Measurements from ENCODE around the gene FGFR1OP2. TPM values are rescaled to one million over a fixed set of nuclear protein-coding genes. Genes with fewer than 3 reads are reported as not detected.

FGFR1OP2 gene
- total RNA-seq, 4 donors from 2014 or later = 43.8 to 56.4 (median 45.9) TPM

- in situ Hi-C loops (cut with MboI; ENCODE audit: low sequenced_read_pairs in 4 of 4) (loop anchor here in 2 of 4 donors (5.0 to 25.0 kb wide), 2 partner anchors 75 to 300 kb away; partner anchors contain the start of genes FGFR1OP2 (in 1 of the 2) and INTS13 (in 1 of the 2)), intact Hi-C loops (cut with DNase I; ENCODE audit: low total_unique reads) (loop anchor here (5.0 to 10.0 kb wide), 2 partner anchors 160 to 512 kb away; partner anchors contain the start of gene PPFIBP1)
- Histone ChIP-seq H3K9me3 (no peaks in the 10 kb centered on the region), H3K4me1 (peaks cover 16 to 26% of the 10 kb centered on the region in 2 donors), H3K36me3 (no peaks in the 10 kb centered on the region), H3K4me3 (no peak overlapping the region), H3K27me3 (no peaks in the 10 kb centered on the region), H3K27ac (peak overlapping the region in 1 of 4 donors; percentile 17)
- DNase-seq (no peak), ATAC-seq (no peak)
- TF ChIP-seq POLR2A (IDR thresholded peaks at IDR 0.05) = no peak
- TF ChIP-seq, protein P1, sequence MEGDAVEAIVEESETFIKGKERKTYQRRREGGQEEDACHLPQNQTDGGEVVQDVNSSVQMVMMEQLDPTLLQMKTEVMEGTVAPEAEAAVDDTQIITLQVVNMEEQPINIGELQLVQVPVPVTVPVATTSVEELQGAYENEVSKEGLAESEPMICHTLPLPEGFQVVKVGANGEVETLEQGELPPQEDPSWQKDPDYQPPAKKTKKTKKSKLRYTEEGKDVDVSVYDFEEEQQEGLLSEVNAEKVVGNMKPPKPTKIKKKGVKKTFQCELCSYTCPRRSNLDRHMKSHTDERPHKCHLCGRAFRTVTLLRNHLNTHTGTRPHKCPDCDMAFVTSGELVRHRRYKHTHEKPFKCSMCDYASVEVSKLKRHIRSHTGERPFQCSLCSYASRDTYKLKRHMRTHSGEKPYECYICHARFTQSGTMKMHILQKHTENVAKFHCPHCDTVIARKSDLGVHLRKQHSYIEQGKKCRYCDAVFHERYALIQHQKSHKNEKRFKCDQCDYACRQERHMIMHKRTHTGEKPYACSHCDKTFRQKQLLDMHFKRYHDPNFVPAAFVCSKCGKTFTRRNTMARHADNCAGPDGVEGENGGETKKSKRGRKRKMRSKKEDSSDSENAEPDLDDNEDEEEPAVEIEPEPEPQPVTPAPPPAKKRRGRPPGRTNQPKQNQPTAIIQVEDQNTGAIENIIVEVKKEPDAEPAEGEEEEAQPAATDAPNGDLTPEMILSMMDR (IDR thresholded peaks at IDR 0.05 in 4 of 5, conservative IDR thresholded peaks at IDR 0.05 in 1 of 5) = no peak
Measured at GRCh38 chr12:27012239-27012981, 74.1 kb downstream of the FGFR1OP2 start.

DNA sequence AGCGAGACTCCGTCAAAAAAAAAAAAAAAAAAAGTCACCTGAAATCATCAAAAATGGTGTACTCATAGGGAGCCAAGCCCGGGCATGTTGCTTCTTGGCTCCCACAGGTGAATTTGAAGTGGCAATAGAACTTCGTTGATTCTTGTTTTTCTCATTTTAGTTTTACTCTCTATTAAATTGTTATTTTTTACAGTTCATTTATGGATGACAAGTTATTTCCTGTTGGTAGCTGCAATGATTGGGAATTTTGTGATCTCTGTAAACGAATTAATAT, 74.6 kb downstream of the FGFR1OP2 start:
- H3K9me3 ChIP-seq = no peaks in the 10 kb centered on the region
- in situ Hi-C loops (cut with MboI; ENCODE audit: low sequenced_read_pairs in 4 of 4) = loop anchor here in 2 of 4 donors (5.0 to 25.0 kb wide), 2 partner anchors 76 to 299 kb away; partner anchors contain the start of genes FGFR1OP2 (in 1 of the 2) and INTS13 (in 1 of the 2)
- H3K27ac ChIP-seq = peak overlapping the region in 2 of 4 donors; percentile 17 to 91
- no peaks in the 10 kb centered on the region for H3K36me3 ChIP-seq
- peak overlapping the region in 2 of 4 donors; percentile 85 to 98 for H3K4me3 ChIP-seq
- DNase-seq = no peak
- intact Hi-C loops (cut with DNase I; ENCODE audit: low total_unique reads) = loop anchor here (5.0 to 10.0 kb wide), 2 partner anchors 161 to 512 kb away; partner anchors contain the start of gene PPFIBP1
- no peak for ATAC-seq
- peaks cover 16 to 26% of the 10 kb centered on the region in 2 donors for H3K4me1 ChIP-seq
- no peak for TF ChIP-seq POLR2A (IDR thresholded peaks at IDR 0.05)
- TF ChIP-seq, protein P1 (IDR thresholded peaks at IDR 0.05 in 4 of 5, conservative IDR thresholded peaks at IDR 0.05 in 1 of 5) = no peak
- H3K27me3 ChIP-seq = no peaks in the 10 kb centered on the region

GRCh38 chr12:27013611-27014084, 75.4 kb downstream of the FGFR1OP2 start:
- Histone ChIP-seq H3K4me1 (peaks cover 16 to 26% of the 10 kb centered on the region in 2 donors), H3K9me3 (no peaks in the 10 kb centered on the region), H3K4me3 (peak overlapping the region; percentile 76 to 98 (median 89)), H3K36me3 (no peaks in the 10 kb centered on the region), H3K27me3 (no peaks in the 10 kb centered on the region), H3K27ac (peak overlapping the region; percentile 85 to 95 (median 92))
- intact Hi-C loops (cut with DNase I; ENCODE audit: low total_unique reads) = loop anchor here (1.0 to 10.0 kb wide), 5 partner anchors 9 to 511 kb away; partner anchors contain the start of genes FGFR1OP2, MED21 and PPFIBP1
- in situ Hi-C loops (cut with MboI; ENCODE audit: low sequenced_read_pairs in 4 of 4) = loop anchor here in 2 of 4 donors (5.0 to 25.0 kb wide), 2 partner anchors 76 to 299 kb away; partner anchors contain the start of genes FGFR1OP2 (in 1 of the 2) and INTS13 (in 1 of the 2)
- no peak for DNase-seq
- TF ChIP-seq, protein P1 (IDR thresholded peaks at IDR 0.05 in 4 of 5, conservative IDR thresholded peaks at IDR 0.05 in 1 of 5) = no peak
- no peak for TF ChIP-seq POLR2A (IDR thresholded peaks at IDR 0.05)
- peak; percentile 11 to 35 for ATAC-seq

DNA sequence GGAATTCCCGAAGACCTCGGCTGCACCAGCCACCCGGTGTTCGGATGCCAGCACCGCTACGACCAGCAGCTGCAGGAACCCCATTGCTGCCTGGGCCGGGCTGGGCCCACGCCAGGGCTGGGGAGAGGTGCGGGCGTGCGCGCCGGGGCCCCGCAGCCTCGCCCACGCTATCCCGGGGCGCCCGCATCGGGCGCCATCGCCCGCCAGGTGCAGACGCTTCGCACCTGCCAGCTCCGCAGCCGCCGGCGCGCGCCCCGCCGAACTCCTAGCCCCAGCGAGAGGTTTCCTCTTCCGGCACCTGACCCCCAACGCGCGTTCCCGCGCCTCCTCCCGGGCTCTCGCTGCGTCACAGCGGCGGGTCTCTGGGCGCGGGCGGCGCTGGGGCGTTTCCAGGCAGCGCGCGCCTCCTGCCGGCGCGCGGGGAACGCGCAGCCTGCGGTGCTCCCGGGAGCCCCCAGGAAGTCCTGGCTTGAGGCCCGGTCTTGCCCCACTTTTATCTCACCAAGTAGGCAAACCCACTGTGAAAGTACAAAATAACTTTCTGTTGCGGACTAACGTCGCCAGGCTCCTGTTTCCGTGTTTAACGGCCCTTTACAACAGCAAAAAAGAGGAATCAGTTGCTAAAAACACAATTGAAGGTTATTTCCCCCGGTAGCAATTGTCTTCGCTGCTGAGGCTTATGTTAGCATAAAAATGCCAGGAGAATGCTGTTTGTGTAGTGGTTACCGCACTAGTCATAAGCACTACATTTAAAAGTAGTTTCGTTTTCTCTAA, 76.0 kb downstream of the FGFR1OP2 start, which contains the start of gene TM7SF3:
Gene TM7SF3, minus strand, starts transcription at position 300 of the 774 bp plus-strand sequence. Its CDS starts 216 bp downstream, at position 84.
- in situ Hi-C loops (cut with MboI; ENCODE audit: low sequenced_read_pairs in 4 of 4) = loop anchor here in 2 of 4 donors (5.0 to 25.0 kb wide), 2 partner anchors 77 to 298 kb away; partner anchors contain the start of genes FGFR1OP2 (in 1 of the 2) and INTS13 (in 1 of the 2)
- peak within 1 kb of the TSS; percentile 76 to 98 (median 89) for H3K4me3 ChIP-seq
- TF ChIP-seq, protein P1 (IDR thresholded peaks at IDR 0.05 in 4 of 5, conservative IDR thresholded peaks at IDR 0.05 in 1 of 5) = peak; percentile 79 to 99 (median 96)
- TF ChIP-seq POLR2A (IDR thresholded peaks at IDR 0.05) = peak; percentile 57 to 61
- intact Hi-C loops (cut with DNase I; ENCODE audit: low total_unique reads) = loop anchor here (1.0 to 10.0 kb wide), 5 partner anchors 8 to 511 kb away; partner anchors contain the start of genes FGFR1OP2, MED21 and PPFIBP1
- peaks cover 16 to 26% of the 10 kb centered on the region in 2 donors for H3K4me1 ChIP-seq
- peak within 1 kb of the TSS; percentile 85 to 95 (median 92) for H3K27ac ChIP-seq
- ATAC-seq (peak; percentile 91 to 94), DNase-seq (peak; percentile 86 to 92)
- no peaks in the 10 kb centered on the region for H3K9me3 ChIP-seq
- H3K36me3 ChIP-seq = no peaks in the 10 kb centered on the region
- H3K27me3 ChIP-seq = no peaks in the 10 kb centered on the region

Data from gastrocnemius medialis (tissue), 4 donors.